ENCODE measurements around the gene SOSTDC1. TPM values are rescaled to one million over a fixed set of nuclear protein-coding genes. Genes with fewer than 3 reads are reported as not detected.

The SOSTDC1 gene
- total RNA-seq, 3 donors from 2014 or later, result 2.6 to 11.6 TPM; not detected in 1

GRCh38 chr7:16494955-16495719 is 29.6 kb upstream of the SOSTDC1 start:
- TF ChIP-seq, protein P1, sequence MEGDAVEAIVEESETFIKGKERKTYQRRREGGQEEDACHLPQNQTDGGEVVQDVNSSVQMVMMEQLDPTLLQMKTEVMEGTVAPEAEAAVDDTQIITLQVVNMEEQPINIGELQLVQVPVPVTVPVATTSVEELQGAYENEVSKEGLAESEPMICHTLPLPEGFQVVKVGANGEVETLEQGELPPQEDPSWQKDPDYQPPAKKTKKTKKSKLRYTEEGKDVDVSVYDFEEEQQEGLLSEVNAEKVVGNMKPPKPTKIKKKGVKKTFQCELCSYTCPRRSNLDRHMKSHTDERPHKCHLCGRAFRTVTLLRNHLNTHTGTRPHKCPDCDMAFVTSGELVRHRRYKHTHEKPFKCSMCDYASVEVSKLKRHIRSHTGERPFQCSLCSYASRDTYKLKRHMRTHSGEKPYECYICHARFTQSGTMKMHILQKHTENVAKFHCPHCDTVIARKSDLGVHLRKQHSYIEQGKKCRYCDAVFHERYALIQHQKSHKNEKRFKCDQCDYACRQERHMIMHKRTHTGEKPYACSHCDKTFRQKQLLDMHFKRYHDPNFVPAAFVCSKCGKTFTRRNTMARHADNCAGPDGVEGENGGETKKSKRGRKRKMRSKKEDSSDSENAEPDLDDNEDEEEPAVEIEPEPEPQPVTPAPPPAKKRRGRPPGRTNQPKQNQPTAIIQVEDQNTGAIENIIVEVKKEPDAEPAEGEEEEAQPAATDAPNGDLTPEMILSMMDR (IDR thresholded peaks at IDR 0.05), result no peak
- TF ChIP-seq POLR2AphosphoS5 (IDR thresholded peaks at IDR 0.05) (no peak), POLR2A (IDR thresholded peaks at IDR 0.05) (no peak)

DNA sequence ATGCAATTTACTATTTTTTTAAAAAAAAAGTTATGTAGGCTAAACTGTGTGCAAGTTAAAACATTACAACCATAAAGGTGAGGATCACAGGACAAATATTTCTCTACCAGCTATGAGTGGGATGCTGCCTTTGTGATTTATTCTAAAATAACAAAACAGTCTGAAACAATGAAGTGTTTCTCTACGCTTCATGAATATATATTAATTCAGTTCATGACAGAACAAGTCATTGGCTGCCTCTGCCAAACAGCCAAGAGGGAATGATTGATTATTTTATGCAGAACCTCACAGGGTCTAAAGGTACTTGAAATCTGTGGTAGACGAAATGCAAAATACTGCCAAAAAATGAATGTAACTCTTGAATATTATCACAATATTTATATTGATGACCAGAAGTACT is 29.0 kb upstream of the SOSTDC1 start:
- H3K4me3 ChIP-seq, result no peak overlapping the region
- intact Hi-C loops (cut with DNase I; ENCODE audit: low total_unique reads), result loop anchor here (10.0 kb wide), 1 partner anchor 60 kb away; no protein-coding TSS in a partner anchor
- DNase-seq (ENCODE audit: low spot score in 2 of 2), result no peak
- no peaks in the 10 kb centered on the region for H3K9me3 ChIP-seq
- H3K4me1 ChIP-seq, result no peaks in the 10 kb centered on the region
- no peaks in the 10 kb centered on the region for H3K36me3 ChIP-seq
- TF ChIP-seq POLR2A (IDR thresholded peaks at IDR 0.05), result no peak
- TF ChIP-seq, protein P1 (IDR thresholded peaks at IDR 0.05), result no peak
- TF ChIP-seq POLR2AphosphoS5 (IDR thresholded peaks at IDR 0.05), result no peak
- no peaks in the 10 kb centered on the region for H3K27me3 ChIP-seq
- no peak overlapping the region for H3K27ac ChIP-seq

More at GRCh38 chr7:16494955-16495719, 29.6 kb upstream of the SOSTDC1 start:
- Histone ChIP-seq H3K4me1 (no peaks in the 10 kb centered on the region), H3K9me3 (no peaks in the 10 kb centered on the region), H3K27ac (no peak overlapping the region), H3K27me3 (no peaks in the 10 kb centered on the region), H3K36me3 (no peaks in the 10 kb centered on the region), H3K4me3 (no peak overlapping the region)
- intact Hi-C loops (cut with DNase I; ENCODE audit: low total_unique reads), result loop anchor here (10.0 kb wide), 1 partner anchor 60 kb away; no protein-coding TSS in a partner anchor
- no peak for DNase-seq (ENCODE audit: low spot score in 2 of 2)

GRCh38 chr7:16493266-16493665 is 27.7 kb upstream of the SOSTDC1 start:
- no peak for TF ChIP-seq POLR2A (IDR thresholded peaks at IDR 0.05)
- TF ChIP-seq, protein P1 (IDR thresholded peaks at IDR 0.05), result no peak
- TF ChIP-seq POLR2AphosphoS5 (IDR thresholded peaks at IDR 0.05), result no peak
- no peaks in the 10 kb centered on the region for H3K36me3 ChIP-seq
- H3K4me1 ChIP-seq, result no peaks in the 10 kb centered on the region
- intact Hi-C loops (cut with DNase I; ENCODE audit: low total_unique reads), result loop anchor here (10.0 kb wide), 1 partner anchor 62 kb away; no protein-coding TSS in a partner anchor
- no peak overlapping the region for H3K4me3 ChIP-seq
- no peak overlapping the region for H3K27ac ChIP-seq
- no peaks in the 10 kb centered on the region for H3K9me3 ChIP-seq
- no peaks in the 10 kb centered on the region for H3K27me3 ChIP-seq
- DNase-seq (ENCODE audit: low spot score in 2 of 2), result no peak

DNA sequence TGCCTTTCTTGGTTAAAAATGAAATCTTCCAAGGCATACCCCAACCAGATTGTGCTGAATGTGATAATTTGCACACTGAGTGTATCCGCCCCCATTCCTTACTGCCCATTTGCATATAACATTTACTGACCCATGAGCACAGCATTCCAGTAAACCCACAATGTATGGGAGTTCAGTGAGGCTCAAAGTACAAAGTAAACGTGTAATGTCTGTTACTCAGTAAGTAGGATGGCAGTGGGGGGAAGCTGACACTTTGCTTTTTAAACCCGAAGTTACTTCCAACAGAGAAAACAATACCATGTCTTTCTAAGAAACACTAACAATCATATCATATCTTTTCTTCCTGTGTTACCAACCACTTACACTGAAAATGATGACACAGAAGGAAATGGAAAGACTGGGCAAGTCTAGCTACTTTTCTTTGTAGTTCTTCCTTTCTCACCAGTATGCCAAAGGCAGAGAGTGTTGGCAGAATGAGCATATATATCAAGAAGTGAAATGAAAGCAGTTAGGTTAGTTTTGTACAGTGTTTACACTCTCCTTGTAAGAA is 27.1 kb upstream of the SOSTDC1 start:
- Histone ChIP-seq H3K27me3 (no peaks in the 10 kb centered on the region), H3K4me3 (no peak overlapping the region), H3K27ac (no peak overlapping the region), H3K36me3 (no peaks in the 10 kb centered on the region), H3K4me1 (no peaks in the 10 kb centered on the region), H3K9me3 (no peaks in the 10 kb centered on the region)
- intact Hi-C loops (cut with DNase I; ENCODE audit: low total_unique reads), result loop anchor here (10.0 kb wide), 1 partner anchor 62 kb away; no protein-coding TSS in a partner anchor
- DNase-seq (ENCODE audit: low spot score in 2 of 2), result no peak
- TF ChIP-seq, protein P1 (IDR thresholded peaks at IDR 0.05), result no peak
- no peak for TF ChIP-seq POLR2A (IDR thresholded peaks at IDR 0.05)
- no peak for TF ChIP-seq POLR2AphosphoS5 (IDR thresholded peaks at IDR 0.05)

DNA sequence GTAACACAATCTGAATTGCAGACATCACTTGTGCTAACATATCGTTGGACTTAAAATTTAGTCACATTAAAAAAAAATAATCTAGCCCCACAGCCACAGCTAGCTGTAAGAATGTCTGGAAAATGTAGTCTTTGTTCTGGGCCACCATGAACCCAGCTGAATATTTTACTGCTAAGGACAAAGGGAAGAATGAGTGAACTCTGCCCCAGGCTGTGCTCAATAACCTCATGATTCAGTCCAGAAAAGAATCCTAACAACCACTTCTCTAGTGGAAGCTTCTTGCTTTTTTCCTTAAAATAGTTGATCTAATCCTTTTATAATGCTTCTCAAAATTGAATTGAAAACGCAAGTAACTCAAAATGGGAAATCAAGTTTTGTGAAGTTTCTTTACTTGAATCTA is 25.6 kb upstream of the SOSTDC1 start:
- H3K4me1 ChIP-seq, result no peaks in the 10 kb centered on the region
- DNase-seq (ENCODE audit: low spot score in 2 of 2), result no peak
- intact Hi-C loops (cut with DNase I; ENCODE audit: low total_unique reads), result loop anchor here (10.0 kb wide), 1 partner anchor 64 kb away; no protein-coding TSS in a partner anchor
- no peaks in the 10 kb centered on the region for H3K36me3 ChIP-seq
- H3K27me3 ChIP-seq, result no peaks in the 10 kb centered on the region
- no peaks in the 10 kb centered on the region for H3K9me3 ChIP-seq
- TF ChIP-seq, protein P1 (IDR thresholded peaks at IDR 0.05), result no peak
- no peak for TF ChIP-seq POLR2A (IDR thresholded peaks at IDR 0.05)
- TF ChIP-seq POLR2AphosphoS5 (IDR thresholded peaks at IDR 0.05), result no peak
- no peak overlapping the region for H3K4me3 ChIP-seq
- H3K27ac ChIP-seq, result no peak overlapping the region
